ENCODE results near the gene HGFAC. TPM values are rescaled to one million over a fixed set of nuclear protein-coding genes. Genes with fewer than 3 reads are reported as not detected.

Gene HGFAC
- total RNA-seq, 4 donors from 2014 or later = 0.54 TPM; not detected in 3

DNA sequence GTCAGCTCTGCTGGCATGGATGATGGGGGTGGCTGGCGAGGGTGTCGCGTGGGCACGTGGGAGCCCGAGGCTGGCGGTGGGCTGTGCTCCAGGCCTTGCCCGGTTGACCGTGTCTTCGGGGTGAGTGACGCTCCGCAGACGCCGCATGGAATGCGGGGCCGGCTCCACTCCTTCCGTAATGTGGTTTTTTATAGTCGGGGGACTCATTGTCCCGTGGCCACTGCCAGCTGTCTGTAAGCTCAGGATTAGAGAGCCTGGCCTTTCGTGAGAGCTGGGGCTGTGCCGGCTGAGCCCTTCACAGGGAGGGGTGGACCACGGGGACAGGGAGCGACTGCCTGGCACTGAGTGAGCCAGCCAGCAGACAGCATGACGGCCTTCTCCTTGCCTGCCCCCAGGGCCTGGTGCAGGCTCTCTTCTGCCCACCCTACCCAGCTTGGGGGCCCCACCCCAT, 41.7 kb downstream of the HGFAC start:
- H3K27me3 ChIP-seq = no peaks in the 10 kb centered on the region
- intact Hi-C loops (cut with DNase I) = no loop called here
- no peak overlapping the region for H3K27ac ChIP-seq
- 32 to 44% methylated on average over 11 to 12 of the region's 23 CpGs for WGBS, 2 donors
- TF ChIP-seq POLR2A (IDR thresholded peaks at IDR 0.05) = no peak
- TF ChIP-seq, protein P1, sequence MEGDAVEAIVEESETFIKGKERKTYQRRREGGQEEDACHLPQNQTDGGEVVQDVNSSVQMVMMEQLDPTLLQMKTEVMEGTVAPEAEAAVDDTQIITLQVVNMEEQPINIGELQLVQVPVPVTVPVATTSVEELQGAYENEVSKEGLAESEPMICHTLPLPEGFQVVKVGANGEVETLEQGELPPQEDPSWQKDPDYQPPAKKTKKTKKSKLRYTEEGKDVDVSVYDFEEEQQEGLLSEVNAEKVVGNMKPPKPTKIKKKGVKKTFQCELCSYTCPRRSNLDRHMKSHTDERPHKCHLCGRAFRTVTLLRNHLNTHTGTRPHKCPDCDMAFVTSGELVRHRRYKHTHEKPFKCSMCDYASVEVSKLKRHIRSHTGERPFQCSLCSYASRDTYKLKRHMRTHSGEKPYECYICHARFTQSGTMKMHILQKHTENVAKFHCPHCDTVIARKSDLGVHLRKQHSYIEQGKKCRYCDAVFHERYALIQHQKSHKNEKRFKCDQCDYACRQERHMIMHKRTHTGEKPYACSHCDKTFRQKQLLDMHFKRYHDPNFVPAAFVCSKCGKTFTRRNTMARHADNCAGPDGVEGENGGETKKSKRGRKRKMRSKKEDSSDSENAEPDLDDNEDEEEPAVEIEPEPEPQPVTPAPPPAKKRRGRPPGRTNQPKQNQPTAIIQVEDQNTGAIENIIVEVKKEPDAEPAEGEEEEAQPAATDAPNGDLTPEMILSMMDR (IDR thresholded peaks at IDR 0.05) = no peak
- H3K4me1 ChIP-seq = peaks cover 7 to 16% of the 10 kb centered on the region in 2 donors
- H3K9me3 ChIP-seq = no peaks in the 10 kb centered on the region
- no peaks in the 10 kb centered on the region for H3K36me3 ChIP-seq
- peak; percentile 16 to 28 for DNase-seq
- no peak overlapping the region for H3K4me3 ChIP-seq (replicated peaks in 1 of 3)

DNA sequence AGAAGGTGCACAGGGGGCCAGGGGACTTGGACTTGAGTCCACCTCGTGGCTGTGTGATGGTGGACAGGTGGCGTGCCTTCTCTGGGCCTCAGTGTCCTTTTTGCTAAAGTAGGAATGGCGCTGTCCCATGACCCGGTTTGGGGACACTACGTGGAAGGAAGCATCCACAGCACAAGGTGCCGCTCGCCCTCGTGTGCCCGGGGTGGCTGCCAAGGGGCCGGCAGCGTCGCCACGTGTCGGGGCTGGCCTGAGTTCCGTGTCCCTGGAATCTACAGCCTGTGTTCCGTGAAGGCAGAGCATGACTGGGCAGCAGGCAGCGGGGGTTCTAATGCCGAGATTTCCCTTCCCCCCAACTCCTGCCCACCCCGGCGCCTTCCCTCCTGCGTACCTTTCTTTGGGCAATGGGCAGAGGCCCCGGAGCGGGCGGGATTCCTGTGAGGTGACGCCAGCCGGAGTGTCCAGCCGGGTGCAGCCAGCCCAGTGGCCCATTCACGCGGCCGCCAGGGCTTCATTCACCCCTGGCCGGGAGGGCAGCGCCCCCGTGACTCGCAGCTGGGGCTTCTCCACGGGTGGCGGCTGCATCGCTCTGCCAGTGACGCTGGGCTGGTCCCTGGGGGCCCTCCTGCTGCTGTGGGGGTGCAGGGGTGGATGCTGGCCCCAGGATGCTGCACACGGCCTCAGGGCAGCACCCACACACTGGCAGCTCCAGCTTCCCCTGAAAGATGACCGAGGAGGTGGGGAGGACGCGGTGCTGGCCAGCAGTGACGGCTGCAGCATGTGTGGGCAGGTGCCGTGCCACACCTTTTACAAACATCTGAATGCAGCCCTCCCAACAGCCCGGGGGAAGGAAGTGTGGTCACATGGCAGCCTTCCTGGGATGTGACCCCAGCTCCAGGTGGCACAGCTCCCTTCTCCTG, 42.5 kb downstream of the HGFAC start:
- WGBS, 2 donors = 50 to 69% methylated on average over 17 to 33 of the region's 45 CpGs
- intact Hi-C loops (cut with DNase I) = no loop called here
- H3K27me3 ChIP-seq = no peaks in the 10 kb centered on the region
- peaks cover 7 to 16% of the 10 kb centered on the region in 2 donors for H3K4me1 ChIP-seq
- H3K27ac ChIP-seq = no peak overlapping the region
- no peaks in the 10 kb centered on the region for H3K36me3 ChIP-seq
- no peak for TF ChIP-seq POLR2A (IDR thresholded peaks at IDR 0.05)
- TF ChIP-seq, protein P1 (IDR thresholded peaks at IDR 0.05) = no peak
- H3K9me3 ChIP-seq = no peaks in the 10 kb centered on the region
- peak; percentile 46 to 77 for DNase-seq
- H3K4me3 ChIP-seq (replicated peaks in 1 of 3) = no peak overlapping the region

DNA sequence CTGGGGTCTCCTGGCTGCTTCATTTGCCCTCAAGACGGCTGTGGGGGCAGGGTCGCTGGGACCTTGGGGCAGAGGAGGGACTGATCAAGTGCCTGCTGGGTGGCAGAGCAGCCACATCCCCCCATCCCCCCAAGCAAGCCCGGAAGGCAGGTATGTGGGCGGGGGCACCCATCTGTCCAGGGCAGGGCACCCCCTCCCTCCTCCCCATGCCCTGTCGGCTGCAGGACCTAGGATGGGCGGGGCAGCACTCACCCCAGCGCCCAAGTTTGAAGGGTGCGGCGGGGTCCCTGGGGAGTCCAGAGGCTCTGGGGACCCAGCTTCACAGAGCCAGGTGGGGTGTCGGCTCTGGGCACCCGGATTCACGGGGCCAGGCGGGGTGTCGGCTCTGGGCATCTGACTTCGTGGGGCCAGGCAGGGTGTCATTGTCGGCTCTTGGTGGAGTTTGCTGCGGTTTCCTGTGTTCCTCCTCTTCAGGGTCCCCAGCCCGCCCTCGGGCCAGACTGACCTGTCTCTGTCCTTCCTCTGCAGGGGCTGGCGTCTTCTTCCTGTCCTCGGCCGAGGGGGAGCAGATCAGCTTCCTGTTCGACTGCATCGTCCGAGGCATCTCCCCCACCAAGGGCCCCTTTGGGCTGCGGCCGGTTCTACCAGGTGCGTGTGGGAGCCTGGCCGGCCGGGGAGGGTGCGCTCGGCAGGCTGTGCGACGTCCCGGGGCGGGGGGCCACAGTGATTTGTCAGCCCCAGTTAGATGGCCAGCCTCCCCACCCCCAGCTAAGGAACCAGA, 43.4 kb downstream of the HGFAC start:
- no peaks in the 10 kb centered on the region for H3K27me3 ChIP-seq
- TF ChIP-seq, protein P1 (IDR thresholded peaks at IDR 0.05) = no peak
- no peak for TF ChIP-seq POLR2A (IDR thresholded peaks at IDR 0.05)
- H3K4me1 ChIP-seq = peaks cover 7 to 16% of the 10 kb centered on the region in 2 donors
- no peaks in the 10 kb centered on the region for H3K36me3 ChIP-seq
- no peaks in the 10 kb centered on the region for H3K9me3 ChIP-seq
- H3K4me3 ChIP-seq (replicated peaks in 1 of 3) = no peak overlapping the region
- DNase-seq = no peak
- intact Hi-C loops (cut with DNase I) = no loop called here
- 0 to 38% methylated on average over 6 to 13 of the region's 36 CpGs for WGBS, 2 donors
- no peak overlapping the region for H3K27ac ChIP-seq

DNA sequence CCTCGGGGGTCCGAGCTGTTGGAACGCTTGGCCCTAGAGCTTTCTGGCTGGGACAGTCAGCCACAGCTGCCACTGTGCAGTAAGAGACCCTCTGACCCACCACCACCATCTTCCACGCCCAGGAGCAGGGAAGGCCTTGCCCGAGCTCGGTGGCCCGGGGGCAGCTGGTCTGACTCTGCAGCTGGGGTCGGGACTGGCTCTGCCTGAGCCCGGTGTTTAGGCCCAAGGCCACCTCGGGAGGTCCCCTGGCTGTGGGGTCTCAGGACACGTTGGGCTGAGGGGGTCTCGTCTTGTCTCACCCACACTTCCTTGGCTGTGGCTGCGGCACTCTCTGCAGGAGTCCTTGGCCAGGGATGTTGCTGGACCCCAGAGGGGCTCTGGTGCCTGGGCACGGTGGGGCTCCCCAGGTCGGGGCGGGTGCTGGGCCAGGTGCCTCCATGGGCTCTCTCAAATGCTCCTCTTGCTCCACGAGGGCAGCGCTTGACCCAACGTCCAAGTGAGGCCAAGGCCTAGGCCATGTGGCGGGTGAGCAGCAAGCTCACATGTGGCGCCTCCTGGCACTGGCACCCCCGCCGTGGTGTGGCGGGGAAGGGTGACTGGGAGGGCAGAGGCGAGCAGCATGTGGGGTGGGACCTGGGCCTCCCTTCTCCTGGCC, 44.2 kb downstream of the HGFAC start:
- Histone ChIP-seq H3K4me1 (peaks cover 7 to 16% of the 10 kb centered on the region in 2 donors), H3K27me3 (no peaks in the 10 kb centered on the region), H3K9me3 (no peaks in the 10 kb centered on the region), H3K27ac (no peak overlapping the region), H3K36me3 (no peaks in the 10 kb centered on the region), H3K4me3 (replicated peaks in 1 of 3) (no peak overlapping the region)
- intact Hi-C loops (cut with DNase I) = no loop called here
- TF ChIP-seq, protein P1 (IDR thresholded peaks at IDR 0.05) = no peak
- no peak for TF ChIP-seq POLR2A (IDR thresholded peaks at IDR 0.05)
- DNase-seq = no peak
- 85 to 91% methylated on average over 8 to 12 of the region's 25 CpGs for WGBS, 2 donors

All from thyroid gland (tissue), 4 donors.